ENCODE measurements around the gene GASK1A. TPM values are rescaled to one million over a fixed set of nuclear protein-coding genes. Genes with fewer than 3 reads are reported as not detected.

The GASK1A gene
- total and polyA plus RNA-seq, 2 of the 8 experiments (the other 6 are each of a cell fraction or from before 2014, with no cell fraction given) = 4.7 to 7.9 TPM

GRCh38 chr3:42984701-42985100, 5.6 kb downstream of the GASK1A start (continued):
- no peak for TF ChIP-seq ATF2 (IDR thresholded peaks at IDR 0.05; ENCODE audit: low read length)
- no peak for TF ChIP-seq POLR2AphosphoS5 (IDR thresholded peaks at IDR 0.05; ENCODE audit: low read depth, low read length)
- no peak for TF ChIP-seq CTBP2 (IDR thresholded peaks at IDR 0.05; ENCODE audit: borderline replicate concordance, insufficient read depth, insufficient read length, low read length)
- TF ChIP-seq HDAC6 (IDR thresholded peaks at IDR 0.05; ENCODE audit: low read depth, low read length) = no peak
- no peak for TF ChIP-seq MAFK (IDR thresholded peaks at IDR 0.05; ENCODE audit: low read depth, low read length)
- no peak for TF ChIP-seq BACH1 (IDR thresholded peaks at IDR 0.05; ENCODE audit: low read length)
